ENCODE data around the gene SSBP3. TPM values are rescaled to one million over a fixed set of nuclear protein-coding genes. Genes with fewer than 3 reads are reported as not detected.
"Not testable (repeated sequence)": the region's sequence is repeated elsewhere in the genome, so short reads cannot be mapped to it uniquely, and the experiment has no call there.

SSBP3 gene
- total RNA-seq, 1 donor = 14.5 TPM

- Histone ChIP-seq H2AFZ (ENCODE audit: low read length) (no peak overlapping the region), H3K36me3 (ENCODE audit: insufficient read depth, low read length) (no peaks in the 10 kb centered on the region), H3K4me1 (ENCODE audit: insufficient read depth, low read length) (no peaks in the 10 kb centered on the region), H4K20me1 (ENCODE audit: insufficient read depth, low read length) (peaks cover 27% of the 10 kb centered on the region), H3K79me2 (ENCODE audit: insufficient read depth, low read length) (peaks cover 7% of the 10 kb centered on the region), H3K4me3 (ENCODE audit: insufficient read depth, low read length) (no peak overlapping the region), H3K27me3 (ENCODE audit: insufficient read depth, low read length) (no peaks in the 10 kb centered on the region), H3K4me2 (ENCODE audit: insufficient read depth, low read length) (no peak overlapping the region), H3K27ac (ENCODE audit: low read depth, low read length) (no peak overlapping the region), H3K9me3 (ENCODE audit: low read depth, low read length) (no peaks in the 10 kb centered on the region)
- no peak for DNase-seq (ENCODE audit: insufficient read length, low spot score, missing footprints)
- no peak for TF ChIP-seq CTCF (IDR thresholded peaks at IDR 0.05; ENCODE audit: extremely low read depth, low read depth, low read length)
Observed at GRCh38 chr1:54347955-54348699, 58.1 kb downstream of the SSBP3 start.

- H3K79me2 ChIP-seq (ENCODE audit: insufficient read depth, low read length) = peaks cover 7% of the 10 kb centered on the region
- no peak overlapping the region for H3K4me2 ChIP-seq (ENCODE audit: insufficient read depth, low read length)
- no peak overlapping the region for H3K4me3 ChIP-seq (ENCODE audit: insufficient read depth, low read length)
- no peak for DNase-seq (ENCODE audit: insufficient read length, low spot score, missing footprints)
- no peaks in the 10 kb centered on the region for H3K9me3 ChIP-seq (ENCODE audit: low read depth, low read length)
- H2AFZ ChIP-seq (ENCODE audit: low read length) = no peak overlapping the region
- no peak overlapping the region for H3K27ac ChIP-seq (ENCODE audit: low read depth, low read length)
- H3K4me1 ChIP-seq (ENCODE audit: insufficient read depth, low read length) = no peaks in the 10 kb centered on the region
- no peaks in the 10 kb centered on the region for H3K27me3 ChIP-seq (ENCODE audit: insufficient read depth, low read length)
- H3K36me3 ChIP-seq (ENCODE audit: insufficient read depth, low read length) = no peaks in the 10 kb centered on the region
- H4K20me1 ChIP-seq (ENCODE audit: insufficient read depth, low read length) = peaks cover 23% of the 10 kb centered on the region
- TF ChIP-seq CTCF (IDR thresholded peaks at IDR 0.05; ENCODE audit: extremely low read depth, low read depth, low read length) = no peak
Observed at GRCh38 chr1:54347261-54347954, 58.8 kb downstream of the SSBP3 start.

GRCh38 chr1:54345548-54345947 lies 60.6 kb downstream of the SSBP3 start:
- peaks cover 17% of the 10 kb centered on the region for H4K20me1 ChIP-seq (ENCODE audit: insufficient read depth, low read length)
- H3K36me3 ChIP-seq (ENCODE audit: insufficient read depth, low read length); H3K4me3 ChIP-seq (ENCODE audit: insufficient read depth, low read length); H3K27ac ChIP-seq (ENCODE audit: low read depth, low read length); DNase-seq (ENCODE audit: insufficient read length, low spot score, missing footprints); H3K9me3 ChIP-seq (ENCODE audit: low read depth, low read length); H2AFZ ChIP-seq (ENCODE audit: low read length); H3K79me2 ChIP-seq (ENCODE audit: insufficient read depth, low read length); H3K27me3 ChIP-seq (ENCODE audit: insufficient read depth, low read length); H3K4me1 ChIP-seq (ENCODE audit: insufficient read depth, low read length); H3K4me2 ChIP-seq (ENCODE audit: insufficient read depth, low read length): not testable (repeated sequence)

DNA sequence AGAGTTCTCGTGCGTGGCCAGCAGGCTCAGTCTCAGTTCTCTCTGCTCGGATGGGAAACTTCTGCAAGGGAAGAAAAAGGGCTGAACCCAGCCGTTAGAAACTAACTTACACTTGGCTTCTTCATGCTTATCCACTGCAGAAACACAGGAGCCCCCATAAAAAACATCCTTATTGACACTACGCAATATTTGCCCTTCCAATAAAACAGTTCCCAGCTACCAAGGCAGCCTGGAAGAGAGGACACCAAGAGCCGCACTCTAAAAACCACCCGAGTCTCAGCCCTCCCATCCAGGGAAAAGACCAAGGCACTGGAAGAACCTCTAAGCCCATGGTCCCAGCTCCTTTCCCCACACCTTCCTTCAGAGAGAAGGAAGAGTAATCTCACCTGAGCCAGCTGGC lies 61.1 kb downstream of the SSBP3 start:
- no peak for DNase-seq (ENCODE audit: insufficient read length, low spot score, missing footprints)
- Histone ChIP-seq H3K9me3 (ENCODE audit: low read depth, low read length) (no peaks in the 10 kb centered on the region), H3K79me2 (ENCODE audit: insufficient read depth, low read length) (peaks cover 3% of the 10 kb centered on the region), H2AFZ (ENCODE audit: low read length) (no peak overlapping the region), H3K4me1 (ENCODE audit: insufficient read depth, low read length) (no peaks in the 10 kb centered on the region), H3K27me3 (ENCODE audit: insufficient read depth, low read length) (no peaks in the 10 kb centered on the region), H3K4me2 (ENCODE audit: insufficient read depth, low read length) (no peak overlapping the region), H3K36me3 (ENCODE audit: insufficient read depth, low read length) (no peaks in the 10 kb centered on the region), H3K27ac (ENCODE audit: low read depth, low read length) (no peak overlapping the region), H3K4me3 (ENCODE audit: insufficient read depth, low read length) (no peak overlapping the region), H4K20me1 (ENCODE audit: insufficient read depth, low read length) (peaks cover 14% of the 10 kb centered on the region)
- TF ChIP-seq CTCF (IDR thresholded peaks at IDR 0.05; ENCODE audit: extremely low read depth, low read depth, low read length) = no peak

Data from osteoblast (primary cell).